Endometrial microvascular endothelial cells (primary cell): ENCODE measurements around the gene VPS26B. TPM values are rescaled to one million over a fixed set of nuclear protein-coding genes. Genes with fewer than 3 reads are reported as not detected.
"Not testable (repeated sequence)": the region's sequence is repeated elsewhere in the genome, so short reads cannot be mapped to it uniquely, and the experiment has no call there.

Source experiments
- in situ Hi-C: cut with HindIII; loops from 2 replicates; pipeline ENCODE4 v1.10.0; 2017; ENCODE audit warnings: low sequenced_read_pairs, low pct_unique_long_range_greater_than_20kb; ENCODE audit errors: inconsistent ontology term
- total RNA-seq: library from RNA; depleted of rRNA; stranded (reverse); fragments of >200 nt; gene quantifications from one replicate; pipeline ENCODE4 v1.2.3, GENCODE V29; 2015; ENCODE audit errors: inconsistent ontology term

Gene VPS26B
- total RNA-seq, 1 donor from 2014 or later: 35.1 TPM

- in situ Hi-C loops: no loop called here
These were observed 28.9 kb downstream of the VPS26B start, which contains the start of the genes ACAD8 and THYN1 for GRCh38 chr11:134253188-134253993. Gene ACAD8, plus strand, starts transcription at chr11:134253568. Its CDS starts 33 bp downstream, at chr11:134253601. Gene THYN1, minus strand, starts transcription at chr11:134253352. Its CDS starts 470 bp downstream, at chr11:134252882.

GRCh38 chr11:134254433-134255183 is 30.1 kb downstream of the VPS26B start:
- in situ Hi-C loops: no loop called here

- in situ Hi-C loops: not testable (repeated sequence)
These were observed 30.7 kb downstream of the VPS26B start for GRCh38 chr11:134255184-134255561.

GRCh38 chr11:134257101-134257500 is 32.6 kb downstream of the VPS26B start:
- in situ Hi-C loops: no loop called here

GRCh38 chr11:134258577-134258976 is 34.1 kb downstream of the VPS26B start:
- in situ Hi-C loops: no loop called here

- in situ Hi-C loops: no loop called here
These were observed 36.0 kb downstream of the VPS26B start for GRCh38 chr11:134260503-134260902.

GRCh38 chr11:134260983-134261382 is 36.5 kb downstream of the VPS26B start:
- in situ Hi-C loops: no loop called here

GRCh38 chr11:134261626-134262488 is 37.4 kb downstream of the VPS26B start:
- in situ Hi-C loops: no loop called here

- in situ Hi-C loops: no loop called here
These were observed 40.7 kb downstream of the VPS26B start for GRCh38 chr11:134264966-134265764.

GRCh38 chr11:134266440-134266839 is 42.0 kb downstream of the VPS26B start:
- in situ Hi-C loops: no loop called here

- in situ Hi-C loops: no loop called here
These were observed 42.4 kb downstream of the VPS26B start for GRCh38 chr11:134266841-134267251.

GRCh38 chr11:134267461-134267860 is 43.0 kb downstream of the VPS26B start:
- in situ Hi-C loops: no loop called here

- in situ Hi-C loops: no loop called here
These were observed 43.5 kb downstream of the VPS26B start for GRCh38 chr11:134267966-134268365.

- in situ Hi-C loops: no loop called here
These were observed 45.8 kb downstream of the VPS26B start for GRCh38 chr11:134270250-134270714.

GRCh38 chr11:134271978-134272377 is 47.5 kb downstream of the VPS26B start:
- in situ Hi-C loops: no loop called here

- in situ Hi-C loops: no loop called here
These were observed 48.2 kb downstream of the VPS26B start for GRCh38 chr11:134272381-134273316.

GRCh38 chr11:134273317-134273712 is 48.8 kb downstream of the VPS26B start:
- in situ Hi-C loops: no loop called here
